Brain pericyte (primary cell): Measurements from ENCODE around the gene SAMD11.

Source experiments
- DNase-seq: peaks from one replicate; pipeline ENCODE4 v3.0.0-alpha.2; 2012; ENCODE audit warnings: low read depth, low spot score

SAMD11 gene

GRCh38 chr1:905071-905749 lies 18.5 kb upstream of the SAMD11 start:
- DNase-seq, result no peak

GRCh38 chr1:905811-906599 lies 17.7 kb upstream of the SAMD11 start:
- DNase-seq, result no peak

GRCh38 chr1:906600-907420 lies 16.9 kb upstream of the SAMD11 start:
- DNase-seq, result no peak

GRCh38 chr1:907611-908451 lies 15.9 kb upstream of the SAMD11 start:
- no peak for DNase-seq

GRCh38 chr1:908661-909060 lies 15.1 kb upstream of the SAMD11 start:
- DNase-seq, result no peak

GRCh38 chr1:909861-910310 lies 13.8 kb upstream of the SAMD11 start:
- no peak for DNase-seq

GRCh38 chr1:910311-910880 lies 13.3 kb upstream of the SAMD11 start:
- no peak for DNase-seq

- DNase-seq, result no peak
These were observed 12.6 kb upstream of the SAMD11 start for GRCh38 chr1:910881-911721.

GRCh38 chr1:911875-912739 lies 11.6 kb upstream of the SAMD11 start:
- DNase-seq, result no peak

- DNase-seq, result no peak
These were observed 10.9 kb upstream of the SAMD11 start for GRCh38 chr1:912740-913301.

- no peak for DNase-seq
These were observed 10.1 kb upstream of the SAMD11 start for GRCh38 chr1:913491-914130.

- DNase-seq, result no peak
These were observed 9.4 kb upstream of the SAMD11 start for GRCh38 chr1:914131-914890.

- no peak for DNase-seq
These were observed 8.8 kb upstream of the SAMD11 start for GRCh38 chr1:914891-915280.

GRCh38 chr1:915295-916172 lies 8.2 kb upstream of the SAMD11 start:
- DNase-seq, result no peak

- no peak for DNase-seq
These were observed 7.3 kb upstream of the SAMD11 start for GRCh38 chr1:916173-917075.

- no peak for DNase-seq
These were observed 6.7 kb upstream of the SAMD11 start for GRCh38 chr1:917076-917459.
